Panc1 (cell line): ENCODE data around the gene SIRT6. TPM values are rescaled to one million over a fixed set of nuclear protein-coding genes. Genes with fewer than 3 reads are reported as not detected.
A peak's percentile ranks its signal among the peaks of the same experiment; 100 is the strongest.
"Not testable (repeated sequence)": the region's sequence is repeated elsewhere in the genome, so short reads cannot be mapped to it uniquely, and the experiment has no call there.

Experiments used
- ATAC-seq: fragments of 200-7000 bp; cut with Tn5 transposase; 2 replicates; pipeline ENCODE4 v1.9.1; 2020; ENCODE audit warnings: mild to moderate bottlenecking, moderate library complexity
- BruUV-seq: library from RNA; stranded (reverse); fragments of 400-500 nt; replicated peaks from 2 replicates; lab custom pipeline; 2021; lab: Mats Ljungman, UMichigan
- CTCF ChIA-PET: fragments of 300-600 bp; sonication (Branson Sonifier 250); formaldehyde crosslinking; loops from one replicate; lab custom pipeline; 2022; ENCODE audit warnings: antibody characterized with exemption; lab: Charles Lee
- POLR2A ChIA-PET: fragments of 300-600 bp; sonication (Branson Sonifier 250); formaldehyde crosslinking; loops from one replicate; lab custom pipeline; 2022; ENCODE audit warnings: antibody characterized with exemption; lab: Charles Lee
- DNase-seq: peaks from one replicate; pipeline ENCODE4 v3.0.0-alpha.2; 2010; ENCODE audit warnings: low read depth, low spot score
- H3K27ac ChIP-seq: 2 replicates; pipeline ENCODE4 v1.5.1; 2011; ENCODE audit warnings: mild to moderate bottlenecking, low read length, inconsistent platforms
- H3K27me3 ChIP-seq: fragments of 200-500 bp; sonication (Bioruptor generic); 2 replicates; pipeline ENCODE4 v1.6.0; 2014; ENCODE audit warnings: low read length, inconsistent platforms; ENCODE audit not compliant: control insufficient read depth, insufficient read depth
- H3K36me3 ChIP-seq: fragments of 200-500 bp; sonication (Bioruptor generic); 2 replicates; pipeline ENCODE4 v1.5.1; 2014; ENCODE audit warnings: inconsistent platforms, mild to moderate bottlenecking, low read length, moderate library complexity; ENCODE audit not compliant: control insufficient read depth, insufficient read depth
- H3K4me1 ChIP-seq: 2 replicates; pipeline ENCODE4 v1.5.1; 2011; ENCODE audit warnings: inconsistent platforms, mild to moderate bottlenecking, low read length, moderate library complexity; ENCODE audit not compliant: control insufficient read depth, insufficient read depth
- H3K4me3 ChIP-seq, 2 experiments: 2 replicates each; pipeline ENCODE4 v1.5.1; 2011 to 2012; ENCODE audit warnings: low read depth in 2 of 2, low read length in 2 of 2, mild to moderate bottlenecking in 2 of 2, inconsistent platforms in 1 of 2, moderate library complexity in 1 of 2
- H3K9me3 ChIP-seq: fragments of 200-500 bp; sonication (Bioruptor generic); 2 replicates; pipeline ENCODE4 v1.5.1; 2014; ENCODE audit warnings: low read depth, mild to moderate bottlenecking, inconsistent platforms, low read length, moderate library complexity; ENCODE audit not compliant: control insufficient read depth, insufficient read depth
- POLR2AphosphoS5 ChIP-seq: IDR thresholded peaks from 2 replicates; pipeline ENCODE4 v1.6.1; 2012; ENCODE audit warnings: mild to moderate bottlenecking, low read depth, low read length, moderate library complexity
- REST ChIP-seq, 2 experiments: IDR thresholded peaks; 2 replicates each; pipeline ENCODE4 v1.6.1; 2011 to 2012; ENCODE audit warnings: low read depth in 2 of 2, control low read depth in 1 of 2, low read length in 1 of 2, mild to moderate bottlenecking in 1 of 2, moderate library complexity in 1 of 2; ENCODE audit not compliant: insufficient read depth in 1 of 2
- SIN3A ChIP-seq: IDR thresholded peaks from 2 replicates; pipeline ENCODE4 v1.6.1; 2012; ENCODE audit warnings: low read depth, mild to moderate bottlenecking, low read length, moderate library complexity, borderline replicate concordance; ENCODE audit not compliant: insufficient read depth
- TCF7L2 ChIP-seq: IDR thresholded peaks from 2 replicates; pipeline ENCODE4 v1.6.1; 2011; ENCODE audit warnings: mild to moderate bottlenecking, low read depth, low read length, inconsistent platforms
- in situ Hi-C: cut with HindIII; loops from 2 replicates; pipeline ENCODE4 v1.10.0; 2016; ENCODE audit warnings: low sequenced_read_pairs, low pct_unique_long_range_greater_than_20kb
- intact Hi-C: fragments of 100-400 bp; cut with micrococcal nuclease; formaldehyde crosslinking; loops from one replicate; pipeline ENCODE4 v1.10.0; 2022; ENCODE audit not compliant: unreplicated experiment
- total RNA-seq: library from RNA; stranded (reverse); gene quantifications from one replicate; pipeline ENCODE4 v1.2.1, GENCODE V29; 2021; ENCODE audit not compliant: unreplicated experiment

The SIRT6 gene
- total RNA-seq, 1 experiment from 2014 or later = 19.8 TPM

- intact Hi-C loops (loop anchor here (10.0 kb wide), 1 partner anchor 55 kb away; no protein-coding TSS in a partner anchor), in situ Hi-C loops (no loop called here)
- Histone ChIP-seq H3K4me3 (no peak overlapping the region), H3K36me3 (no peaks in the 10 kb centered on the region), H3K27ac (no peak overlapping the region), H3K9me3 (no peaks in the 10 kb centered on the region), H3K4me1 (peaks cover 8% of the 10 kb centered on the region; the same call in 1 of the 2 replicates), H3K27me3 (no peaks in the 10 kb centered on the region)
- no peak for DNase-seq
- TF ChIP-seq TCF7L2 (no peak), SIN3A (no peak), POLR2AphosphoS5 (no peak), REST (IDR thresholded peaks at IDR 0.05; ENCODE audit: insufficient read depth in 1 of 2, low read depth in 2 of 2, low read length in 1 of 2) (no peak)
- POLR2A ChIA-PET = no interaction called here
- CTCF ChIA-PET = interaction anchor here (0.7 kb wide), 1 partner anchor 52 kb away, joined by 3 read pairs; no protein-coding TSS in a partner anchor
- ATAC-seq = no peak
- BruUV-seq = no TSS peak
These were observed 32.7 kb downstream of the SIRT6 start for GRCh38 chr19:4149518-4150288.

GRCh38 chr19:4144666-4145249 lies 37.6 kb downstream of the SIRT6 start:
- DNase-seq (no peak), ATAC-seq (peak; percentile 45; the same call in 1 of the 2 replicates)
- intact Hi-C loops = loop anchor here (10.0 kb wide), 1 partner anchor 60 kb away; no protein-coding TSS in a partner anchor
- Histone ChIP-seq H3K27ac (no peak overlapping the region), H3K27me3 (no peaks in the 10 kb centered on the region), H3K36me3 (no peaks in the 10 kb centered on the region), H3K4me3 (no peak overlapping the region), H3K4me1 (peaks cover 8% of the 10 kb centered on the region; the same call in 1 of the 2 replicates), H3K9me3 (no peaks in the 10 kb centered on the region)
- BruUV-seq = no TSS peak
- CTCF ChIA-PET = no interaction called here
- TF ChIP-seq POLR2AphosphoS5 (no peak), REST (IDR thresholded peaks at IDR 0.05; ENCODE audit: insufficient read depth in 1 of 2, low read depth in 2 of 2, low read length in 1 of 2) (no peak), TCF7L2 (no peak)
- POLR2A ChIA-PET = no interaction called here
- in situ Hi-C loops = no loop called here

GRCh38 chr19:4142916-4143315 lies 39.4 kb downstream of the SIRT6 start:
- intact Hi-C loops = loop anchor here (10.0 kb wide), 1 partner anchor 62 kb away; no protein-coding TSS in a partner anchor
- POLR2A ChIA-PET = interaction anchor here (0.6 kb wide), 1 partner anchor 57 kb away, joined by 5 read pairs; no protein-coding TSS in a partner anchor

More at GRCh38 chr19:4142916-4143315, 39.4 kb downstream of the SIRT6 start:
- ATAC-seq, DNase-seq, BruUV-seq, H3K4me1 ChIP-seq, H3K36me3 ChIP-seq, H3K9me3 ChIP-seq, H3K27ac ChIP-seq, H3K4me3 ChIP-seq, H3K27me3 ChIP-seq, in situ Hi-C loops: not testable (repeated sequence)
- CTCF ChIA-PET = interaction anchor here (0.6 kb wide), 1 partner anchor 153 kb away, joined by 3 read pairs; no protein-coding TSS in a partner anchor
